KG1 (cell line): ENCODE measurements around the gene GPR78.

Experiments used
- DNase-seq: peaks from one replicate; lab custom pipeline; 2025; lab: John Stamatoyannopoulos, UW

Gene GPR78

GRCh38 chr4:8580321-8581093 lies at the start of gene GPR78:
Gene GPR78, plus strand, starts transcription at chr4:8580392. Its CDS starts 591 bp downstream, at chr4:8580983.
- no peak for DNase-seq

- no peak for DNase-seq
These were observed 47.9 kb upstream of the GPR78 start for GRCh38 chr4:8532245-8532781.

- DNase-seq: no peak
These were observed 46.8 kb upstream of the GPR78 start for GRCh38 chr4:8533274-8533865.

- no peak for DNase-seq
These were observed 46.1 kb upstream of the GPR78 start for GRCh38 chr4:8534129-8534528.

- no peak for DNase-seq
These were observed 45.6 kb upstream of the GPR78 start for GRCh38 chr4:8534611-8535010.

GRCh38 chr4:8536467-8536866 lies 43.7 kb upstream of the GPR78 start:
- no peak for DNase-seq

- no peak for DNase-seq
These were observed 43.1 kb upstream of the GPR78 start for GRCh38 chr4:8537041-8537461.

- no peak for DNase-seq
These were observed 42.0 kb upstream of the GPR78 start for GRCh38 chr4:8538076-8538702.

GRCh38 chr4:8538703-8539567 lies 41.3 kb upstream of the GPR78 start:
- no peak for DNase-seq

- DNase-seq: no peak
These were observed 40.5 kb upstream of the GPR78 start for GRCh38 chr4:8539661-8540060.

GRCh38 chr4:8540072-8540471 lies 40.1 kb upstream of the GPR78 start:
- DNase-seq: no peak

- no peak for DNase-seq
These were observed 39.6 kb upstream of the GPR78 start for GRCh38 chr4:8540586-8540985.

GRCh38 chr4:8540991-8541390 lies 39.2 kb upstream of the GPR78 start:
- DNase-seq: no peak

GRCh38 chr4:8541981-8542715 lies 38.0 kb upstream of the GPR78 start:
- DNase-seq: no peak

- no peak for DNase-seq
These were observed 37.2 kb upstream of the GPR78 start for GRCh38 chr4:8542776-8543525.

- DNase-seq: no peak
These were observed 36.6 kb upstream of the GPR78 start for GRCh38 chr4:8543623-8544022.

- DNase-seq: no peak
These were observed 35.9 kb upstream of the GPR78 start for GRCh38 chr4:8544282-8544681.

GRCh38 chr4:8544741-8545438 lies 35.3 kb upstream of the GPR78 start:
- DNase-seq: no peak

GRCh38 chr4:8545439-8545765 lies 34.8 kb upstream of the GPR78 start:
- no peak for DNase-seq

- DNase-seq: no peak
These were observed 33.5 kb upstream of the GPR78 start for GRCh38 chr4:8546766-8547107.
